NCI-H510A treated with DMSO at 0.1 percent for 48 hours (cell line): Measurements from ENCODE around the gene IL17RE.

ENCODE experiments used
- DNase-seq: peaks from one replicate; lab custom pipeline; 2025; lab: John Stamatoyannopoulos, UW

The IL17RE gene

DNA sequence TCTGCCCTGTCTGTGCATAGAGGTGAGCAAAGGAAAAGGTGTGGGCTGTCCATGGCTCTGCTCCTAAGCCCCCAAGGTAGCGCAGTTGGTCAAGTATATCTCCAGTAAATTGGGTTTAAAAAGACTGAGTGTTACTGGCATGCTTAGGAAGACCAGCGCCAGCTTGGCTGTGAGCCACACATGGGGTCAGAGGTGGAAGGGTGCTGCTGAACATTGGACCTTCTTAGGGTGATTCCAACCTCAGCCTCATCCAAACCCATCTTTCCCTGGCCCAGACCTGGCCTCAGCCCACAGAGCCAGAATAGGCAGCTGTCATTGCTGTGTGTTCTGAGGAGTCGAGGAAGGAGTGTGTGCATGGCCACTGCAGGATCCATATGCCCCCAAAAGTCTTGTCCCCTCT, 5.6 kb downstream of the IL17RE start:
- no peak for DNase-seq

DNA sequence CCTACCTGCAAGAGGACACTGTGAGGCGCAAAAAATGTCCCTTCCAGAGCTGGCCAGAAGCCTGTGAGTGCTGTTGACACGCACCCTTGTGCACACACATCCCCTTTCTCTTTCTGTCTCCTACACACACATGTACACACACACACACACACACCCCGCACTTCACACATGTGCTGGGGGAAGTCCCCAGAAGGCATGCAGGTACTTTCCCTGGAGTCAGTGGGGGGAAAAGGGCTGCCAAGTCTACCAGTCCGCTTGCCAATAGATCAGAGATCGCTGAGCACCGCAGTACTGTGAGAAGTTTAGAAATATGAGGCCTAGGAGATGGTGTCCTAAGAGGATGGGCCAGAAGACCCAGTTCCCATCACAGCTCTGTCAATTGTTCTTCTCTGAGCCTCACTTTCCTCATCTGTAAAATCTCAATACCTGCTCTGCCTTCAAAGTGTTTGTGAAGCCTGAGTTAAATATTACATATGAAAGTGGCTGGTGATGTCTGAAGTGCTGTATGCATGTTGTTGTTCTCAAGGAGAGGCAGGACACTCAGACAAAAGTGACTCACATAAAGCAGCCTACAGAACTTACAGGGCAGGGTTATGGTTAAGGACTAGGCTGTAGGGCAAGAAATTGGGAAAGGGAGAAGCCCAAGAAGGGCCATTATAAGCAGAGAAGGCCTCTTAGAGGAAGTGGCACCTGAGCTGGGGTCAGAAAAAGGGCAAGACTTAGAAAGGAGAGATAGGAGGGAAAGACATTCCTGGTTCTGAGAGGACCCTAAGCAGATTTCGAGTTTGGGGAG, 6.8 kb downstream of the IL17RE start:
- DNase-seq, result no peak

DNA sequence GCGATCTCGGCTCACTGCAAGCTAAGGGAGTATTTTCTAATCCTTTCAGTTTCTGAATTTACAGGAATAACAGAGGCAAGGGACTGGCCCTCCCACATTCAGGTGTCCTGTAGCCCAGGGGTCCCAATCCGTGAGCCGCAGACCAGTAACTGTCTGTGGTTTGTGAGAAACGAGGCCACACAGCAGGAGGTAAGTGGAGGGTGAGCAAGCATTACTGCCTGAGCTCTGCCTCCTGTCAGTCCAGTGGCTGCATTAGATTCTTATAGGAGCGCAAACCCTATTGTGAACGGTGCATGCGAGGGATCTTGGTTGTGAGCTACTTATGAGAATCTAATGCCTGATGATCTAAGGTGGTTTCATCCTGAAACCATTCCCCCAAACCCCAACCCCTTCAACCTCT, 9.2 kb downstream of the IL17RE start:
- no peak for DNase-seq

DNA sequence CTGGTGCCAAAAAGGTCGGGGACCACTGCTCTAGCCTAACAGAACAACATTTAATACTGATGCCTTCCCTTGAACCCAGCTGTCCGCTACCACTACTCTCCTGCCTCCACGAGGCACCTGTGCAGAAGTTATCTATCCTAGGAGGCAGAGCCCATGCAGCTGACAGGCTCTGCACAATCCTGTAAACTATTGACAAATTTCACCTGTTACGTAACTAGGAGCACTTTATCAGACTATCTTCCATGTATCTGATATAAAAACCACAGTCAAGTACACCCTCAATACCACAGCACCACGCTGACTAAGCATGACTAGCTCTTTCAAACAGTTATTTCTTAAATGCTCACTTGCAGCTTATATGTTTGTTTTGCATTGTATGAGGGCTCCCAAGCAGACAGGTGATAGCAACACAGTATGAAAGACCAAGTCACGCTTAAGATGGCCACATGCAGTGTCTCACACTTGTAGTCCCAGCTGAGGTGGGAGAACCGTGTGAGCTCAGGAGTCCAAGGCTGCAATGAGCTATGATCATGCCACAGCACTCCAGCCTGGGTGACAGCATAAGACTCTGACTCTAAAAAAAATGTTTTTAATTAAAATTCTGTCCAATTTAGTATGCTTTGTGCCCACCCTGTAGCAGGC, 9.8 kb downstream of the IL17RE start:
- DNase-seq, result no peak

DNA sequence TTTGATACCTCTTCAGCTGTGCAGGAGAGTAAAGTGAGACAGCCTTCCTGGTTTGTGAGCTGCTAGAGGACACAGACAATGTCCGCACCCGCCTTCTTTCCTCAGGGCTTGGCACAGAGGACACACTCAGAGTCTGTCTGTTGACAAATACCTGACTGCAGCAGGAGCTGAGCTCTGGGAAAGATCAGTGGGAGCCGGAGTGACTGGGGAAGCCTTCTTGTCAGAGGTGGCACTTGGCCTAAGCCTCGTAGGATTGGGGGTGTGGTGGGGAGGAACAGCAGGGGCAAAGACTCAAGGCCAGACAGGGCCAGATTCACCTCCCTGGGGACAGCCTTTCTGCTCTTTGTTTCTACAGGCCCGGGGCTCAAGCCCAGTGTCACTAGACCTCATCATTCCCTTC, 11.0 kb downstream of the IL17RE start:
- no peak for DNase-seq

DNA sequence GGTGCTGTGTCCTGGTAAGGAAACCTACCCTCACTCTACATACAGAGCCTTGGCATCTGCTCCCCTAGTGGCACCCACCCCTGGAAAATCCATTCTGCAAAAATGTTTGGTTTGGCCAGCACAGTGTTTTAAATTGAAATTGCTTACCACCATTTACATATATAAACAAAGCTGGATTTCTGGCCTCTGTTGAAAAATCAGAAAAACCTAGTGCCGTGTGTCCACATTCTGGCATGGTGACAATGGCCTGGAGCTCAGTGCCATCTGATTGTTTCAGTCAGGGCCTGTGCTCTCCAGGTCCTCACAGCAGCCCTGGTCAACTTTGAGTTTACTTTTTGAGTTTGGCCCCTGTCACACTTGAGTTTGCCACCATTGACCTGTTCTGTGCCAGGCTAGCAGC, 11.4 kb downstream of the IL17RE start:
- no peak for DNase-seq

DNA sequence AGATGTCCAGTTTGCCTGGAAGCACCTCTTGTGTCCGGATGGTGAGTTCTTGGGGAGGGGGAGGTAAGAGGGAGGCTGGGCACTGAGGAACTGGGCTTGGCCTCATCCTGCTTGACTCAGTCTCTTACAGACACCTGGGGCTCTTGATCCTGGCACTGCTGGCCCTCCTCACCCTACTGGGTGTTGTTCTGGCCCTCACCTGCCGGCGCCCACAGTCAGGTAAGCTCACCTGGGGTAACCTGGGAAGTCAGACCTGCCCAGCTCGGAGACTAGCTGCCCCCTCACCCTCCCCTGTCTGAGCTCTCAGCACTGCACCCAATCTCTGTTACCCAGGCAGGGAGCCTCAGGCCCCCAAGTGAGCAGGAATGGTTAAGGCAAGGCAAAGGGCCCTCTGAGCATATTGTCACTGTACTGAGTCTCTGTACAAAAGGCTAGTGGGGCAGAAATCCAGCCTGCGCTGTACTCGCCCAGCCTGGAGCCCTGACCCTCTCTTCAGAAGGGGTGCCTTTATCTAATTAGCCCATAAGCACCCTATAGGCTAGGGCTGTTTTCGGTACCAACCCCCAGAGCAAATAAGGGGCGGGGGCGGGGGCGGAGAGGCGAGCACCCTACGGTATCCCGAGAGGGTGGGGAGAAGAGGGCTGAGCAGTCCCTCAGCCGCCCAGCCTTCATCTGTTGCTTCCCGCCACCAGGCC, 12.1 kb downstream of the IL17RE start:
- DNase-seq, result peak; percentile 22

DNA sequence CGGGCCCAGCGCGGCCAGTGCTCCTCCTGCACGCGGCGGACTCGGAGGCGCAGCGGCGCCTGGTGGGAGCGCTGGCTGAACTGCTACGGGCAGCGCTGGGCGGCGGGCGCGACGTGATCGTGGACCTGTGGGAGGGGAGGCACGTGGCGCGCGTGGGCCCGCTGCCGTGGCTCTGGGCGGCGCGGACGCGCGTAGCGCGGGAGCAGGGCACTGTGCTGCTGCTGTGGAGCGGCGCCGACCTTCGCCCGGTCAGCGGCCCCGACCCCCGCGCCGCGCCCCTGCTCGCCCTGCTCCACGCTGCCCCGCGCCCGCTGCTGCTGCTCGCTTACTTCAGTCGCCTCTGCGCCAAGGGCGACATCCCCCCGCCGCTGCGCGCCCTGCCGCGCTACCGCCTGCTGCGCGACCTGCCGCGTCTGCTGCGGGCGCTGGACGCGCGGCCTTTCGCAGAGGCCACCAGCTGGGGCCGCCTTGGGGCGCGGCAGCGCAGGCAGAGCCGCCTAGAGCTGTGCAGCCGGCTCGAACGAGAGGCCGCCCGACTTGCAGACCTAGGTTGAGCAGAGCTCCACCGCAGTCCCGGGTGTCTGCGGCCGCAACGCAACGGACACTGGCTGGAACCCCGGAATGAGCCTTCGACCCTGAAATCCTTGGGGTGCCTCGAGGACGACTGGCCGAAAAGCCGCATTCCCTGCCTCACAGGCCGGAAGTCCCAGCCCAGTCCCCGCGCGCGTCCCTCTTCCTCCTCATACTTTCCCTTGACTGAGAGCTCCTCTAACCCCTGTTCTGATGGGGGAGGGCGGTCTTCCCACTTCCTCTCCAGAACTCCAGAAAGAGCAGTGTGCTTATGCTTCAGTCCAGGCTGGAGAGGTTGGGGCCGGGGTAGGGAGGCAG, 12.8 kb downstream of the IL17RE start:
- peak; percentile 72 for DNase-seq

DNA sequence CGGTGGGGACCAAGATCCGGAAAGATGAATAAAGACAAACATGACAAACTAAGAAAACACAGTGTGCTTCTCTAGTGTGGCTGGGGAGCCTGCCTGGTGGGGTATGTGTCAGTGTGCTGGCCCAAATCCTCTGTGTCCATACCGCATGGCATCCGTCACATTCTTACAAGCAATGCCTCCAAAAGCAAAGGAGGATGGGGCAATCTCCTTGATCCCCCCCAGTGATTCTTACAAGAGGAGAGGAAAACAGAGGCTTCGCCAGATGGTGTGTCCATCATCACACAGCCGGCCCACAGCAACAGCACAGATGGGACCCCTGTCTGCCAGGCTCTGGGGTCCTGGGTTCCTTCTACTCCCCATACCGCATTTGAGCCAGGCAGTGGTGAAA, 13.7 kb downstream of the IL17RE start:
- no peak for DNase-seq

DNA sequence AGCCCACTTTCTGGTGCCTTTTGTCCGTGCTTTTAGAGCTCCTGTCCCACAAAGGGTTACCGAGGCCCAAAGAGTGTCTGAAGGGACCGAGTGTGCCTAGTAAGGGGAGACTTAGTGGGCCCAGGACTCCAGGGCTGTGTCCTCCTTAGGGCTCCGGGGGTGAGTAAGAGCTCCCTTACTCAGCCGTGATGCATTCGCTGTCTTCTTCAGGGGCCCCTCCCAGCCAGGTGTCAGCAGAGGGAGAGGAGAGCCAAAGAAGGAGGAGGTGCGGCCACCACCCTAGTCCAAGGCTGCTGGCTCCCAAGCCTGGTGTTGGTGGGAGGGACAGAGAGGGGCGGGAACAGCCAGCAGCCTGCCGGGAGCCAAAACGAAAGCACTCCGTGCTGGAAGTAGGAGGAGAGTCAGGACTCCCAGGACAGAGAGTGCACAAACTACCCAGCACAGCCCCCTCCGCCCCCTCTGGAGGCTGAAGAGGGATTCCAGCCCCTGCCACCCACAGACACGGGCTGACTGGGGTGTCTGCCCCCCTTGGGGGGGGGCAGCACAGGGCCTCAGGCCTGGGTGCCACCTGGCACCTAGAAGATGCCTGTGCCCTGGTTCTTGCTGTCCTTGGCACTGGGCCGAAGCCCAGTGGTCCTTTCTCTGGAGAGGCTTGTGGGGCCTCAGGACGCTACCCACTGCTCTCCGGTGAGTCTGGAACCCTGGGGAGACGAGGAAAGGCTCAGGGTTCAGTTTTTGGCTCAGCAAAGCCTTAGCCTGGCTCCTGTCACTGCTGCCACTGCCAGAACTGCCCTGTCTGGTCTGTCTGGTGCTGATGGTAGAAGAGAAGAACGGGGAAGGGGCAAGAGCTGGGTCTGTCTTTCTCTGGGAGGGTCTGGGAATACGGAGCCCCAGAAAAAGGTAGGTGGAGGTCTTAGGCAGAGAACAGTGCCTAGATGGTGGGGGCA, 14.4 kb downstream of the IL17RE start, which contains the start of gene IL17RC:
Gene IL17RC, plus strand, starts transcription at position 365 of the 947 bp plus-strand sequence. Its CDS starts 218 bp downstream, at position 583.
- DNase-seq, result peak; percentile 76

DNA sequence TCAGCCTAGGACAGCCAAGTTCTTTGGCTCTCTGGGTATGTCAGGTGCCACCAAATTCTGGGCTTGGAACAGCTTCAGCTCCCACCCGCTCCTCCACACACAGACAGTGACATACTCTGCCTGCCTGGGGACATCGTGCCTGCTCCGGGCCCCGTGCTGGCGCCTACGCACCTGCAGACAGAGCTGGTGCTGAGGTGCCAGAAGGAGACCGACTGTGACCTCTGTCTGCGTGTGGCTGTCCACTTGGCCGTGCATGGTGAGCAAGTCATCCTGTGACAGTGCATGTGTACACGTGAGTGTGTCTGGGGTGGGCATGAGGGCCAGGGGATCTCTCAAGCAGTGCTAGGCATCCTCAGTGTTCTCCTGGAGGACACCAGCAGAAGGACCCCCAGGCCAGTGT, 15.2 kb downstream of the IL17RE start:
- DNase-seq, result no peak

DNA sequence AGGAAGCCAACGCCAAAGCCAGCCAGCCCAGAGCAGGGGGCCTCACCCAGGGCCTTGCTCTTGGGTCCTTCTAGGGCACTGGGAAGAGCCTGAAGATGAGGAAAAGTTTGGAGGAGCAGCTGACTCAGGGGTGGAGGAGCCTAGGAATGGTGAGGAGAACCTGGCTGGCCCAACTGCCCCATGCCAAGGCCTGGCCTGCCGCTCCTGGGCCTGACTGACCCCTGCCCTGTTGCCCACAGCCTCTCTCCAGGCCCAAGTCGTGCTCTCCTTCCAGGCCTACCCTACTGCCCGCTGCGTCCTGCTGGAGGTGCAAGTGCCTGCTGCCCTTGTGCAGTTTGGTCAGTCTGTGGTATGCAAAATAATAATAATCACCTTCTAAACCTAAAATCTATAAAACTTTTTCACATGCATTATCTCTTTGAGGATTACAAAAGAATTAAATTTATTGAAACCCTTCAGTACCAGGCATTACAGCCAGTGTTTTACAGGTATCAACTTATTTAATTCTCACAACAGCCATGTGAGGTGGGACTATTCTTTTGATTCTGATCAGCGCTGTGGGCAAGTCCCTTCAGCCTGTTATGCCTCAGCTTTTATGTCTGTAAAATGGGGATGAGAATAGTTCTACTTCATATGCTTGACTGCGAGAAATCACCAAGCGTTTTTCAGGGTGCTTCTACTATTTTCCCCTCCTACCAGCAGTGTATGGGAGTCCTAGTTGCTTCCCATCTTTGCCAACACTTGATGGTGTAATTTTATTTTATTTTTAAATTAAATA, 15.8 kb downstream of the IL17RE start:
- DNase-seq, result no peak

DNA sequence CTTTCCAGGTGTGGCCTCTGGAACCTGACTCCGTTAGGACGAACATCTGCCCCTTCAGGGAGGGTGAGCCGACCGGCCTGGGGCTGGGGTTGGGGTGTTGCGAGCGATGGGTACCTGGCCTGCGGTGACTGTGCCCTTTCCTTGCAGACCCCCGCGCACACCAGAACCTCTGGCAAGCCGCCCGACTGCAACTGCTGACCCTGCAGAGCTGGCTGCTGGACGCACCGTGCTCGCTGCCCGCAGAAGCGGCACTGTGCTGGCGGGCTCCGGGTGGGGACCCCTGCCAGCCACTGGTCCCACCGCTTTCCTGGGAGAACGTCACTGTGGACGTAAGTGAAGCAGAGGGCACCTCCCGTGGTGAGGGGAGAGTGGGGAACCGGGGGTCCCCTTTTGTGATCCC, 25.5 kb downstream of the IL17RE start:
- DNase-seq, result no peak

DNA sequence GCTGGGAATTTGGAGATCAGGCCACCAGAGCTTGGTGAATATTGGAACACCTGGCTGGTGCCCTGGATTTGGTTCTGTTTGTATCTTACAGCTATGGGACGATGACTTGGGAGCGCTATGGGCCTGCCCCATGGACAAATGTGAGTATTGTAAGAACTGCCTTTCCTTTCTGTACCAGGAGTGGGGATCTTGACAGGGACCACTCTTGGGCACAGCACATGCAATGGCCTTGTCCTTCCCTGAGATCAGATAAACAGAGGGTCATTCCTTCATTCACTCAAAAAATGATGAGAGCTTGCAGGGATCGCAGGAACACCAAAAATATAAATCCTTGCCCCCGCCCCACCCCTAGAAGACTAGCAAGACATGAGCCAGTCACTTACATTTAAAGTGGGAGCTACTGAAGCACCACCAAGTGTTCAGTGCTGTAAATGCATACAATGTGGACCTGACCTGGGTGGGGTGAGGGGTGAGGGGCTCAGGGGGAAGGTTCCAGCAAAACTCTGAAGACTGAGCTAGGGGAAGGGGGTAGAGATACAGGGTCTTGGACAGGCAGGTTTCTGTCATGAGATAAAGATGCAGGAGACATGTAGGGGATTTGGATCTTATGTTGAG, 28.3 kb downstream of the IL17RE start:
- no peak for DNase-seq

DNA sequence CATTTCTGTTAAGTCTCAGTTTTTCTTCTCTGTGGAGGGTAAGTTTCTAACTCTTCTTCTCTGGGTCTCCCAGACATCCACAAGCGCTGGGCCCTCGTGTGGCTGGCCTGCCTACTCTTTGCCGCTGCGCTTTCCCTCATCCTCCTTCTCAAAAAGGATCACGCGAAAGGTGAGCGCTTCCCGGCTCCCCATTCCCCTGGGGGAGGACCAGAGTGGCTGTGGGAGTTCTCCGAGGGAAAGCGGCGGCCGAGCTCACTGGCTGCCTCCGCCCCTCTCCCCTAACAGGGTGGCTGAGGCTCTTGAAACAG, 29.8 kb downstream of the IL17RE start:
- no peak for DNase-seq

DNA sequence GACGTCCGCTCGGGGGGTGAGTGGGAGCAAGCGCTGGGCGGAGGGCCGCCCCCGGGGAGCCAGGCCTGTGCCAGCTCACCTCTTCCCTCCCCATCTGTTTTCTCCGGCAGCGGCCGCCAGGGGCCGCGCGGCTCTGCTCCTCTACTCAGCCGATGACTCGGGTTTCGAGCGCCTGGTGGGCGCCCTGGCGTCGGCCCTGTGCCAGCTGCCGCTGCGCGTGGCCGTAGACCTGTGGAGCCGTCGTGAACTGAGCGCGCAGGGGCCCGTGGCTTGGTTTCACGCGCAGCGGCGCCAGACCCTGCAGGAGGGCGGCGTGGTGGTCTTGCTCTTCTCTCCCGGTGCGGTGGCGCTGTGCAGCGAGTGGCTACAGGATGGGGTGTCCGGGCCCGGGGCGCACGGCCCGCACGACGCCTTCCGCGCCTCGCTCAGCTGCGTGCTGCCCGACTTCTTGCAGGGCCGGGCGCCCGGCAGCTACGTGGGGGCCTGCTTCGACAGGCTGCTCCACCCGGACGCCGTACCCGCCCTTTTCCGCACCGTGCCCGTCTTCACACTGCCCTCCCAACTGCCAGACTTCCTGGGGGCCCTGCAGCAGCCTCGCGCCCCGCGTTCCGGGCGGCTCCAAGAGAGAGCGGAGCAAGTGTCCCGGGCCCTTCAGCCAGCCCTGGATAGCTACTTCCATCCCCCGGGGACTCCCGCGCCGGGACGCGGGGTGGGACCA, 30.4 kb downstream of the IL17RE start:
- peak; percentile 36 for DNase-seq

DNA sequence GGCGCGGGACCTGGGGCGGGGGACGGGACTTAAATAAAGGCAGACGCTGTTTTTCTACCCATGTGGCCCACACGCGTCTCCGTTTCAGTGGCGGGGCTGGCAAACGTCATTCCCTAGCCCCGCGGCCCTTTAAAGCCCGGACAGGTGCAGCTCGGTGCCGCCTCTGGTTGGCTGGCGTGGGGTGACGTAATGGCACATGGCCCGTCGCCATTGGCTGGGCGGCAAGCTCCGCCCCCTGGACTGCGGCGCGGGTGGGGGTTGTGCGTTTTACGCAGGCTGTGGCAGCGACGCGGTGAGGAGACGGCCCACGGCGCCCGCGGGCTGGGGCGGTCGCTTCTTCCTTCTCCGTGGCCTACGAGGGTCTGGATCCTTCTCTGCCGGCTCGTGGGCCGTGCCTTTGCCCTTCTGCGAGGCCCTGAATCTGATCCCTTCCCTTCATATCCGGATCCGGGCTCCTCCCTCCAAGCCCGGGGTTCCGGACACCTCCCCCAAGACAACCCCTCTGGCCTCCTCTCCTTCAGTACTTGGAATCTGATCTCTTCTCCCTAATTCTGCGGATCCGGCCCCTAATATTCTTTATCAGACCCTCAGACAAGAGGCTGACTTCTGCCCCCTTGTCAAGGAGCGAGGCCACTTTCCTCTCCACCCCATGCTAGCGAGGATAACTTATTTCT, 31.1 kb downstream of the IL17RE start, which contains the start of gene CRELD1:
Gene CRELD1, plus strand, starts transcription at position 274 of the 674 bp plus-strand sequence. CDS start 605 bp downstream, outside the sequence.
- DNase-seq, result peak; percentile 87

DNA sequence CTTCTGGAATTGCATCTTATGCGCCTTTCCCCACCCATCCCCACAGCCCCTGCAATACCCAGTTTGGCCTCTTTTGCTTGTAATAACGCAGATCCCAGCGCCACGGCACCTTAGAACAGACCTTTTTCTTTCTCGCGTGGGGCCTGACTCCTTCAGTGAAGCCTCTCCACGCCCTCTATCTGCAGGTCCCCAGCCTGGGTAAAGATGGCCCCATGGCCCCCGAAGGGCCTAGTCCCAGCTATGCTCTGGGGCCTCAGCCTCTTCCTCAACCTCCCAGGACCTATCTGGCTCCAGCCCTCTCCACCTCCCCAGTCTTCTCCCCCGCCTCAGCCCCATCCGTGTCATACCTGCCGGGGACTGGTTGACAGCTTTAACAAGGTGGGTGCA, 31.6 kb downstream of the IL17RE start:
- no peak for DNase-seq
